Measurements from ENCODE around the gene ZNF737.
A peak's percentile ranks its signal among the peaks of the same experiment; 100 is the strongest.
"Not testable (repeated sequence)": the region's sequence is repeated elsewhere in the genome, so short reads cannot be mapped to it uniquely, and the experiment has no call there.

The ZNF737 gene

GRCh38 chr19:20565321-20566018 is at the start of gene ZNF737:
Gene ZNF737, minus strand, starts transcription at chr19:20565781. Its CDS starts 141 bp downstream, at chr19:20565640.
- DNase-seq (ENCODE audit: low read depth in 2 of 2): peak; percentile 70 to 87

- not testable (repeated sequence) for DNase-seq (ENCODE audit: low read depth in 2 of 2)
Measured at GRCh38 chr19:20614971-20615370, 49.4 kb upstream of the ZNF737 start.

- no peak for DNase-seq (ENCODE audit: low read depth in 2 of 2)
Measured at GRCh38 chr19:20612711-20613316, 47.2 kb upstream of the ZNF737 start.

- DNase-seq (ENCODE audit: low read depth in 2 of 2): no peak
Measured at GRCh38 chr19:20611866-20612265, 46.3 kb upstream of the ZNF737 start.

GRCh38 chr19:20607943-20608342 is 42.4 kb upstream of the ZNF737 start:
- no peak for DNase-seq (ENCODE audit: low read depth in 2 of 2)

GRCh38 chr19:20558571-20558970 is 7.0 kb downstream of the ZNF737 start:
- DNase-seq (ENCODE audit: low read depth in 2 of 2): no peak

GRCh38 chr19:20558011-20558410 is 7.6 kb downstream of the ZNF737 start:
- DNase-seq (ENCODE audit: low read depth in 2 of 2): no peak

- DNase-seq (ENCODE audit: low read depth in 2 of 2): not testable (repeated sequence)
Measured at GRCh38 chr19:20544667-20545333, 20.8 kb downstream of the ZNF737 start.

- DNase-seq (ENCODE audit: low read depth in 2 of 2): not testable (repeated sequence)
Measured at GRCh38 chr19:20530303-20530702, 35.3 kb downstream of the ZNF737 start.

- no peak for DNase-seq (ENCODE audit: low read depth in 2 of 2)
Measured at GRCh38 chr19:20513189-20513904, 52.2 kb downstream of the ZNF737 start.

- no peak for DNase-seq (ENCODE audit: low read depth in 2 of 2)
Measured at GRCh38 chr19:20503476-20503875, 62.1 kb downstream of the ZNF737 start.
